Naive B cell (primary cell): ENCODE measurements around the gene RAVER2. TPM values are rescaled to one million over a fixed set of nuclear protein-coding genes. Genes with fewer than 3 reads are reported as not detected.

Source experiments
- ATAC-seq, 2 donors: fragments of 150-1000 bp; cut with Tn5 transposase; 2 replicates each; pipeline ENCODE4 v1.10.0; 2021; ENCODE audit warnings: low read depth in 2 of 2, mild to moderate bottlenecking in 2 of 2, moderate library complexity in 2 of 2
- DNase-seq: peaks from one replicate; pipeline ENCODE4 v3.0.0; 2022
- H3K27ac Mint-ChIP-seq, 6 donors: one replicate each; pipeline ENCODE4 v1.8.0; 2020 to 2022; ENCODE audit warnings: mild to moderate bottlenecking in 6 of 6, mixed read lengths in 6 of 6, moderate library complexity in 5 of 6, inconsistent platforms in 2 of 6
- H3K27me3 Mint-ChIP-seq, 3 donors: one replicate each; pipeline ENCODE4 v1.8.0; 2021 to 2022; ENCODE audit warnings: mixed read lengths in 3 of 3, mild to moderate bottlenecking in 1 of 3
- H3K36me3 Mint-ChIP-seq, 2 donors: one replicate each; pipeline ENCODE4 v1.8.0; 2020 to 2022; ENCODE audit warnings: mixed read lengths in 2 of 2, inconsistent platforms in 1 of 2, mild to moderate bottlenecking in 1 of 2
- H3K4me1 Mint-ChIP-seq, 3 donors: one replicate each; pipeline ENCODE4 v1.8.0; 2020 to 2022; ENCODE audit warnings: mixed read lengths in 3 of 3, inconsistent platforms in 1 of 3, mild to moderate bottlenecking in 1 of 3, moderate library complexity in 1 of 3
- H3K4me3 Mint-ChIP-seq, 8 donors: one replicate each; pipeline ENCODE4 v1.8.0; 2020 to 2022; ENCODE audit warnings: mild to moderate bottlenecking in 8 of 8, mixed read lengths in 8 of 8, moderate library complexity in 8 of 8, inconsistent platforms in 2 of 8
- H3K9me3 Mint-ChIP-seq, 7 donors: one replicate each; pipeline ENCODE4 v1.8.0; 2020 to 2022; ENCODE audit warnings: mixed read lengths in 7 of 7, mild to moderate bottlenecking in 5 of 7, inconsistent platforms in 2 of 7, moderate library complexity in 1 of 7
- polyA plus RNA-seq, 6 donors: library from polyadenylated mRNA; unstranded; fragments of 300-500 nt; fragmentation: Illumina TruSeq; gene quantifications; one replicate each; pipeline ENCODE4 v1.2.3, GENCODE V29; 2021; ENCODE audit warnings: low read depth in 6 of 6

Gene RAVER2
- polyA plus RNA-seq, 6 donors from 2014 or later: 0.74 to 1.1 (median 0.94) TPM; not detected in 1

- no peak for ATAC-seq
- Mint-ChIP-seq H3K27me3 (no peaks in the 10 kb centered on the region), H3K36me3 (peaks cover 20 to 29% of the 10 kb centered on the region in 2 donors), H3K27ac (peak overlapping the region in 3 of 6 donors; percentile 20 to 66 (median 61)), H3K4me1 (peaks cover 15 to 32% (median 19%) of the 10 kb centered on the region in 3 donors), H3K4me3 (peak overlapping the region in 1 of 8 donors; percentile 66), H3K9me3 (no peaks in the 10 kb centered on the region)
- DNase-seq: no peak
Observed at GRCh38 chr1:64845831-64846425, 101.1 kb downstream of the RAVER2 start.

- H3K9me3 Mint-ChIP-seq: no peaks in the 10 kb centered on the region
- no peaks in the 10 kb centered on the region for H3K27me3 Mint-ChIP-seq
- peaks cover 11 to 22% of the 10 kb centered on the region in 2 donors for H3K36me3 Mint-ChIP-seq
- peak overlapping the region; percentile 20 to 66 (median 52) for H3K27ac Mint-ChIP-seq
- peaks cover 15 to 28% (median 26%) of the 10 kb centered on the region in 3 donors for H3K4me1 Mint-ChIP-seq
- peak overlapping the region in 1 of 8 donors; percentile 61 for H3K4me3 Mint-ChIP-seq
- no peak for DNase-seq
- ATAC-seq: no peak
Observed at GRCh38 chr1:64846573-64847430, 101.9 kb downstream of the RAVER2 start.

- no peaks in the 10 kb centered on the region for H3K27me3 Mint-ChIP-seq
- no peak for ATAC-seq
Observed at GRCh38 chr1:64847666-64848065, 102.8 kb downstream of the RAVER2 start.

GRCh38 chr1:64848136-64848535, 103.3 kb downstream of the RAVER2 start:
- Mint-ChIP-seq H3K27ac (peak overlapping the region in 2 of 6 donors; percentile 7 to 51), H3K27me3 (no peaks in the 10 kb centered on the region), H3K36me3 (peaks cover 11 to 30% of the 10 kb centered on the region in 2 donors), H3K4me3 (no peak overlapping the region), H3K4me1 (peaks cover 15 to 29% (median 24%) of the 10 kb centered on the region in 3 donors), H3K9me3 (no peaks in the 10 kb centered on the region)
- DNase-seq: no peak
- no peak for ATAC-seq

More at GRCh38 chr1:64847666-64848065, 102.8 kb downstream of the RAVER2 start:
- DNase-seq: no peak
- Mint-ChIP-seq H3K4me3 (no peak overlapping the region), H3K36me3 (peaks cover 11 to 30% of the 10 kb centered on the region in 2 donors), H3K4me1 (peaks cover 20 to 32% (median 28%) of the 10 kb centered on the region in 3 donors), H3K9me3 (no peaks in the 10 kb centered on the region), H3K27ac (peak overlapping the region in 2 of 6 donors; percentile 7 to 51)

- ATAC-seq: no peak
- Mint-ChIP-seq H3K9me3 (no peaks in the 10 kb centered on the region), H3K27ac (peak overlapping the region in 1 of 6 donors; percentile 37), H3K27me3 (no peaks in the 10 kb centered on the region), H3K4me3 (no peak overlapping the region), H3K4me1 (peaks cover 12 to 26% (median 18%) of the 10 kb centered on the region in 3 donors), H3K36me3 (peaks cover 9 to 30% of the 10 kb centered on the region in 2 donors)
- no peak for DNase-seq
Observed at GRCh38 chr1:64848803-64849202, 103.9 kb downstream of the RAVER2 start.

GRCh38 chr1:64849942-64850341, 105.1 kb downstream of the RAVER2 start:
- peaks cover 13 to 36% of the 10 kb centered on the region in 2 donors for H3K36me3 Mint-ChIP-seq
- no peak for ATAC-seq

GRCh38 chr1:64850846-64851245, 106.0 kb downstream of the RAVER2 start:
- Mint-ChIP-seq H3K9me3 (no peaks in the 10 kb centered on the region), H3K27me3 (no peaks in the 10 kb centered on the region), H3K36me3 (peaks cover 19 to 37% of the 10 kb centered on the region in 2 donors), H3K4me1 (peaks cover 14 to 26% (median 17%) of the 10 kb centered on the region in 3 donors), H3K4me3 (no peak overlapping the region), H3K27ac (peak overlapping the region in 2 of 6 donors; percentile 37 to 97)
- no peak for DNase-seq
- ATAC-seq: no peak

More at GRCh38 chr1:64849942-64850341, 105.1 kb downstream of the RAVER2 start:
- Mint-ChIP-seq H3K4me3 (no peak overlapping the region), H3K27ac (peak overlapping the region in 4 of 6 donors; percentile 32 to 97 (median 80)), H3K9me3 (no peaks in the 10 kb centered on the region), H3K4me1 (peaks cover 14 to 26% (median 17%) of the 10 kb centered on the region in 3 donors), H3K27me3 (no peaks in the 10 kb centered on the region)
- DNase-seq: no peak

GRCh38 chr1:64851664-64852063, 106.8 kb downstream of the RAVER2 start:
- Mint-ChIP-seq H3K27ac (peak overlapping the region in 3 of 6 donors; percentile 64 to 69 (median 65)), H3K36me3 (peaks cover 13 to 35% of the 10 kb centered on the region in 2 donors), H3K27me3 (no peaks in the 10 kb centered on the region), H3K9me3 (no peaks in the 10 kb centered on the region), H3K4me1 (peaks cover 11 to 29% (median 14%) of the 10 kb centered on the region in 3 donors), H3K4me3 (peak overlapping the region in 1 of 8 donors; percentile 3)
- no peak for DNase-seq
- ATAC-seq: no peak

GRCh38 chr1:64854674-64855073, 109.8 kb downstream of the RAVER2 start:
- ATAC-seq: no peak
- no peaks in the 10 kb centered on the region for H3K9me3 Mint-ChIP-seq
- no peak for DNase-seq
- no peak overlapping the region for H3K4me3 Mint-ChIP-seq
- peaks cover 20 to 36% (median 24%) of the 10 kb centered on the region in 3 donors for H3K4me1 Mint-ChIP-seq
- peaks cover 41 to 53% of the 10 kb centered on the region in 2 donors for H3K36me3 Mint-ChIP-seq
- H3K27ac Mint-ChIP-seq: peak overlapping the region in 3 of 6 donors; percentile 41 to 96 (median 80)
- no peaks in the 10 kb centered on the region for H3K27me3 Mint-ChIP-seq

- ATAC-seq (no peak), DNase-seq (no peak)
- Mint-ChIP-seq H3K4me1 (peaks cover 24 to 32% (median 25%) of the 10 kb centered on the region in 3 donors), H3K36me3 (peaks cover 43 to 50% of the 10 kb centered on the region in 2 donors), H3K9me3 (no peaks in the 10 kb centered on the region), H3K27ac (no peak overlapping the region), H3K4me3 (no peak overlapping the region), H3K27me3 (no peaks in the 10 kb centered on the region)
Observed at GRCh38 chr1:64855557-64855956, 110.7 kb downstream of the RAVER2 start.

- DNase-seq (no peak), ATAC-seq (no peak)
- Mint-ChIP-seq H3K27me3 (no peaks in the 10 kb centered on the region), H3K9me3 (no peaks in the 10 kb centered on the region), H3K36me3 (peaks cover 47 to 50% of the 10 kb centered on the region in 2 donors), H3K4me1 (peaks cover 34 to 37% (median 34%) of the 10 kb centered on the region in 3 donors), H3K4me3 (no peak overlapping the region), H3K27ac (peak overlapping the region in 1 of 6 donors; percentile 86)
Observed at GRCh38 chr1:64856553-64856952, 111.7 kb downstream of the RAVER2 start.

GRCh38 chr1:64857347-64857746, 112.5 kb downstream of the RAVER2 start:
- Mint-ChIP-seq H3K36me3 (peaks cover 45 to 47% of the 10 kb centered on the region in 2 donors), H3K9me3 (no peaks in the 10 kb centered on the region), H3K4me3 (no peak overlapping the region), H3K27ac (peak overlapping the region in 1 of 6 donors; percentile 33), H3K4me1 (peaks cover 34 to 37% (median 36%) of the 10 kb centered on the region in 3 donors), H3K27me3 (no peaks in the 10 kb centered on the region)
- ATAC-seq (no peak), DNase-seq (no peak)

- peaks cover 56 to 60% (median 60%) of the 10 kb centered on the region in 3 donors for H3K4me1 Mint-ChIP-seq
- H3K27ac Mint-ChIP-seq: peak overlapping the region; percentile 58 to 93 (median 83)
- H3K27me3 Mint-ChIP-seq: no peaks in the 10 kb centered on the region
- peaks cover 0 to 2% (median 0%) of the 10 kb centered on the region in 7 donors for H3K9me3 Mint-ChIP-seq
- no peak for DNase-seq
- H3K36me3 Mint-ChIP-seq: peaks cover 29 to 41% of the 10 kb centered on the region in 2 donors
- H3K4me3 Mint-ChIP-seq: peak overlapping the region in 7 of 8 donors; percentile 5 to 77 (median 57)
- no peak for ATAC-seq
Observed at GRCh38 chr1:64861611-64862010, 116.7 kb downstream of the RAVER2 start.
